Karpas-422 (cell line): ENCODE results near the gene FAM171A1. TPM values are rescaled to one million over a fixed set of nuclear protein-coding genes. Genes with fewer than 3 reads are reported as not detected.

ENCODE experiments used
- DNase-seq: peaks from one replicate; pipeline ENCODE4 v3.0.0-alpha.2; 2015
- H2AFZ ChIP-seq: fragments of 200-600 bp; sonication (generic); 2 replicates; pipeline ENCODE4 v1.6.1; 2014; ENCODE audit warnings: antibody characterized with exemption, low read length, mixed read lengths
- H3K27ac ChIP-seq: fragments of 200-600 bp; sonication (generic); 2 replicates; pipeline ENCODE4 v1.5.1; 2014; ENCODE audit warnings: mild to moderate bottlenecking, low read length, moderate library complexity
- H3K27me3 ChIP-seq: fragments of 200-600 bp; sonication (generic); 2 replicates; pipeline ENCODE4 v1.6.1; 2014; ENCODE audit warnings: low read length, mixed read lengths
- H3K36me3 ChIP-seq: fragments of 200-600 bp; sonication (generic); 2 replicates; pipeline ENCODE4 v1.6.1; 2014; ENCODE audit warnings: low read length, mixed read lengths; ENCODE audit not compliant: insufficient read depth
- H3K4me1 ChIP-seq: fragments of 200-600 bp; sonication (generic); 2 replicates; pipeline ENCODE4 v1.6.1; 2014; ENCODE audit warnings: mild to moderate bottlenecking, low read length, mixed read lengths
- H3K4me2 ChIP-seq: fragments of 200-600 bp; sonication (generic); 2 replicates; pipeline ENCODE4 v1.6.1; 2014; ENCODE audit warnings: low read length, low read depth, mild to moderate bottlenecking; ENCODE audit not compliant: poor library complexity, severe bottlenecking
- H3K4me3 ChIP-seq: fragments of 200-600 bp; sonication (generic); 2 replicates; pipeline ENCODE4 v1.5.1; 2014; ENCODE audit warnings: mild to moderate bottlenecking, antibody characterized with exemption, low read length, mixed read lengths
- H3K79me2 ChIP-seq: fragments of 200-600 bp; sonication (generic); 2 replicates; pipeline ENCODE4 v1.6.1; 2014; ENCODE audit warnings: mild to moderate bottlenecking, low read length, mixed read lengths
- H3K9ac ChIP-seq: fragments of 200-600 bp; sonication (generic); 2 replicates; pipeline ENCODE4 v1.6.0; 2014; ENCODE audit warnings: low read length
- H3K9me2 ChIP-seq: fragments of 200-600 bp; sonication (generic), shearing (Covaris generic); replicated peaks from 2 replicates; pipeline ENCODE4 v1.6.0; 2014; ENCODE audit warnings: mild to moderate bottlenecking, low read length, moderate library complexity; ENCODE audit not compliant: insufficient read depth
- H3K9me3 ChIP-seq: fragments of 300-700, 200-600 bp; sonication (generic); 2 replicates; pipeline ENCODE4 v1.6.1; 2014; ENCODE audit warnings: low read length, mixed read lengths
- H4K20me1 ChIP-seq: fragments of 200-600 bp; sonication (generic); 2 replicates; pipeline ENCODE4 v1.6.1; 2014; ENCODE audit warnings: mild to moderate bottlenecking, antibody characterized with exemption, low read length, low read depth; ENCODE audit not compliant: insufficient read depth
- total RNA-seq: library from RNA; depleted of rRNA; stranded (reverse); fragments of >200 nt; shearing (Covaris generic); gene quantifications from 2 replicates; pipeline ENCODE4 v1.2.3, GENCODE V29; 2014; ENCODE audit warnings: low replicate concordance

FAM171A1 gene
- total RNA-seq, 1 experiment from 2014 or later, result not detected

- H3K4me1 ChIP-seq, result no peaks in the 10 kb centered on the region
- no peaks in the 10 kb centered on the region for H3K9me3 ChIP-seq
- H3K9ac ChIP-seq, result no peak overlapping the region
- H3K27me3 ChIP-seq, result no peaks in the 10 kb centered on the region
- H3K27ac ChIP-seq, result no peak overlapping the region
- no peak overlapping the region for H3K4me3 ChIP-seq
- no peaks in the 10 kb centered on the region for H3K36me3 ChIP-seq
- no peak for DNase-seq
- no peaks in the 10 kb centered on the region for H4K20me1 ChIP-seq
- H3K79me2 ChIP-seq, result no peaks in the 10 kb centered on the region
- H3K9me2 ChIP-seq, result no peaks in the 10 kb centered on the region
- H3K4me2 ChIP-seq, result no peak overlapping the region
- no peak overlapping the region for H2AFZ ChIP-seq
These were observed 1.6 kb downstream of the FAM171A1 start for GRCh38 chr10:15369256-15370211.

GRCh38 chr10:15368101-15368855 lies 2.8 kb downstream of the FAM171A1 start:
- Histone ChIP-seq H3K27ac (no peak overlapping the region), H3K27me3 (no peaks in the 10 kb centered on the region), H3K79me2 (no peaks in the 10 kb centered on the region), H3K4me2 (no peak overlapping the region), H3K9me3 (no peaks in the 10 kb centered on the region), H2AFZ (no peak overlapping the region), H3K36me3 (no peaks in the 10 kb centered on the region), H3K9me2 (no peaks in the 10 kb centered on the region), H3K4me3 (no peak overlapping the region), H3K4me1 (no peaks in the 10 kb centered on the region), H3K9ac (no peak overlapping the region), H4K20me1 (no peaks in the 10 kb centered on the region)
- no peak for DNase-seq

GRCh38 chr10:15367296-15368085 lies 3.6 kb downstream of the FAM171A1 start:
- DNase-seq, result no peak
- Histone ChIP-seq H3K79me2 (no peaks in the 10 kb centered on the region), H3K4me1 (no peaks in the 10 kb centered on the region), H3K4me3 (no peak overlapping the region), H3K27ac (no peak overlapping the region), H3K9ac (no peak overlapping the region), H3K27me3 (no peaks in the 10 kb centered on the region), H4K20me1 (no peaks in the 10 kb centered on the region), H3K4me2 (no peak overlapping the region), H3K9me3 (no peaks in the 10 kb centered on the region), H3K36me3 (no peaks in the 10 kb centered on the region), H3K9me2 (no peaks in the 10 kb centered on the region), H2AFZ (no peak overlapping the region)

GRCh38 chr10:15365692-15366091 lies 5.4 kb downstream of the FAM171A1 start:
- H2AFZ ChIP-seq, result no peak overlapping the region
- no peaks in the 10 kb centered on the region for H3K9me2 ChIP-seq
- H3K79me2 ChIP-seq, result no peaks in the 10 kb centered on the region
- DNase-seq, result no peak
- H3K9me3 ChIP-seq, result no peaks in the 10 kb centered on the region
- no peaks in the 10 kb centered on the region for H4K20me1 ChIP-seq
- H3K27me3 ChIP-seq, result no peaks in the 10 kb centered on the region
- H3K36me3 ChIP-seq, result no peaks in the 10 kb centered on the region
- H3K4me1 ChIP-seq, result no peaks in the 10 kb centered on the region
- no peak overlapping the region for H3K4me3 ChIP-seq
- no peak overlapping the region for H3K4me2 ChIP-seq
- no peak overlapping the region for H3K9ac ChIP-seq
- H3K27ac ChIP-seq, result no peak overlapping the region

- Histone ChIP-seq H3K4me2 (no peak overlapping the region), H2AFZ (no peak overlapping the region), H3K4me1 (no peaks in the 10 kb centered on the region), H3K36me3 (no peaks in the 10 kb centered on the region), H3K4me3 (no peak overlapping the region), H4K20me1 (no peaks in the 10 kb centered on the region), H3K9ac (no peak overlapping the region), H3K9me2 (no peaks in the 10 kb centered on the region), H3K79me2 (no peaks in the 10 kb centered on the region), H3K27me3 (no peaks in the 10 kb centered on the region), H3K9me3 (no peaks in the 10 kb centered on the region), H3K27ac (no peak overlapping the region)
- DNase-seq, result no peak
These were observed 7.1 kb downstream of the FAM171A1 start for GRCh38 chr10:15364001-15364400.

- Histone ChIP-seq H3K9me3 (no peaks in the 10 kb centered on the region), H3K9me2 (no peaks in the 10 kb centered on the region), H3K27ac (no peak overlapping the region), H2AFZ (no peak overlapping the region), H3K4me2 (no peak overlapping the region), H3K79me2 (no peaks in the 10 kb centered on the region), H3K36me3 (no peaks in the 10 kb centered on the region), H3K9ac (no peak overlapping the region), H3K4me3 (no peak overlapping the region), H3K4me1 (no peaks in the 10 kb centered on the region), H4K20me1 (no peaks in the 10 kb centered on the region), H3K27me3 (no peaks in the 10 kb centered on the region)
- no peak for DNase-seq
These were observed 8.1 kb downstream of the FAM171A1 start for GRCh38 chr10:15363031-15363430.

- Histone ChIP-seq H3K4me2 (no peak overlapping the region), H3K27ac (no peak overlapping the region), H4K20me1 (no peaks in the 10 kb centered on the region), H3K9ac (no peak overlapping the region), H3K36me3 (no peaks in the 10 kb centered on the region), H3K9me2 (no peaks in the 10 kb centered on the region), H3K9me3 (no peaks in the 10 kb centered on the region), H2AFZ (no peak overlapping the region), H3K79me2 (no peaks in the 10 kb centered on the region), H3K4me3 (no peak overlapping the region), H3K27me3 (no peaks in the 10 kb centered on the region), H3K4me1 (no peaks in the 10 kb centered on the region)
- no peak for DNase-seq
These were observed 10.0 kb downstream of the FAM171A1 start for GRCh38 chr10:15361131-15361530.

- no peak overlapping the region for H3K4me3 ChIP-seq
- no peak overlapping the region for H3K4me2 ChIP-seq
- no peak overlapping the region for H2AFZ ChIP-seq
- no peaks in the 10 kb centered on the region for H3K36me3 ChIP-seq
- H3K9me2 ChIP-seq, result no peaks in the 10 kb centered on the region
- no peak overlapping the region for H3K27ac ChIP-seq
- H3K9me3 ChIP-seq, result no peaks in the 10 kb centered on the region
- no peaks in the 10 kb centered on the region for H3K27me3 ChIP-seq
- no peak for DNase-seq
- no peaks in the 10 kb centered on the region for H4K20me1 ChIP-seq
- H3K9ac ChIP-seq, result no peak overlapping the region
- no peaks in the 10 kb centered on the region for H3K79me2 ChIP-seq
- no peaks in the 10 kb centered on the region for H3K4me1 ChIP-seq
These were observed 10.5 kb downstream of the FAM171A1 start for GRCh38 chr10:15360566-15360965.
